Neural cell (in vitro differentiated cells): ENCODE measurements around the gene GTPBP4.

Source experiments
- CTCF ChIP-seq: fragments of 450-650 bp; IDR thresholded peaks from 2 replicates; pipeline ENCODE4 v1.5.1; 2014; ENCODE audit warnings: antibody characterized with exemption, mild to moderate bottlenecking, moderate library complexity; ENCODE audit not compliant: poor library complexity, severe bottlenecking
- EZH2 ChIP-seq: fragments of 200-600, 300-800 bp; shearing (Covaris generic), sonication (generic); IDR thresholded peaks from 2 replicates; pipeline ENCODE4 v1.6.1; 2014; ENCODE audit warnings: antibody characterized with exemption, low read length, borderline replicate concordance, mild to moderate bottlenecking; ENCODE audit not compliant: insufficient read depth, poor library complexity, severe bottlenecking
- POLR2AphosphoS5 ChIP-seq: IDR thresholded peaks from 2 replicates; pipeline ENCODE4 v1.6.1; 2012
- SMC3 ChIP-seq: fragments of 450-650 bp; conservative IDR thresholded peaks from 2 replicates; pipeline ENCODE4 v1.6.1; 2014; ENCODE audit warnings: antibody characterized with exemption, mild to moderate bottlenecking, moderate library complexity; ENCODE audit not compliant: poor library complexity
- TAF1 ChIP-seq: IDR thresholded peaks from 2 replicates; pipeline ENCODE4 v1.6.1; 2012; ENCODE audit warnings: low read depth

GRCh38 chr10:963655-964054, 24.6 kb upstream of the GTPBP4 start:
- TF ChIP-seq CTCF (no peak), POLR2AphosphoS5 (no peak), SMC3 (no peak), TAF1 (no peak), EZH2 (no peak)
